ENCODE measurements around the gene PPP3R1.
"Not testable (repeated sequence)": the region's sequence is repeated elsewhere in the genome, so short reads cannot be mapped to it uniquely, and the experiment has no call there.

Gene PPP3R1

GRCh38 chr2:68187329-68187728 lies 65.0 kb downstream of the PPP3R1 start:
- no peak for TF ChIP-seq CTCF (conservative IDR thresholded peaks at IDR 0.05; ENCODE audit: low read depth, low read length)

GRCh38 chr2:68185541-68186164 lies 66.7 kb downstream of the PPP3R1 start:
- no peak overlapping the region for H3K4me3 ChIP-seq (ENCODE audit: low read depth, low read length)
- peak; percentile 51 for DNase-seq (ENCODE audit: low read depth)
- TF ChIP-seq CTCF (conservative IDR thresholded peaks at IDR 0.05; ENCODE audit: low read depth, low read length): peak; percentile 78

More at GRCh38 chr2:68187329-68187728, 65.0 kb downstream of the PPP3R1 start:
- DNase-seq (ENCODE audit: low read depth): no peak
- H3K4me3 ChIP-seq (ENCODE audit: low read depth, low read length): no peak overlapping the region

GRCh38 chr2:68182902-68183301 lies 69.4 kb downstream of the PPP3R1 start:
- DNase-seq (ENCODE audit: low read depth): no peak
- TF ChIP-seq CTCF (conservative IDR thresholded peaks at IDR 0.05; ENCODE audit: low read depth, low read length): no peak
- H3K4me3 ChIP-seq (ENCODE audit: low read depth, low read length): no peak overlapping the region

GRCh38 chr2:68178954-68179627 lies 73.2 kb downstream of the PPP3R1 start:
- TF ChIP-seq CTCF (conservative IDR thresholded peaks at IDR 0.05; ENCODE audit: low read depth, low read length): no peak
- DNase-seq (ENCODE audit: low read depth): no peak
- no peak overlapping the region for H3K4me3 ChIP-seq (ENCODE audit: low read depth, low read length)

- DNase-seq (ENCODE audit: low read depth): no peak
- no peak overlapping the region for H3K4me3 ChIP-seq (ENCODE audit: low read depth, low read length)
- no peak for TF ChIP-seq CTCF (conservative IDR thresholded peaks at IDR 0.05; ENCODE audit: low read depth, low read length)
These were observed 73.9 kb downstream of the PPP3R1 start for GRCh38 chr2:68178432-68178831.

- H3K4me3 ChIP-seq (ENCODE audit: low read depth, low read length): no peak overlapping the region
- DNase-seq (ENCODE audit: low read depth): no peak
- TF ChIP-seq CTCF (conservative IDR thresholded peaks at IDR 0.05; ENCODE audit: low read depth, low read length): no peak
These were observed 74.8 kb downstream of the PPP3R1 start for GRCh38 chr2:68177541-68177940.

GRCh38 chr2:68176657-68177056 lies 75.7 kb downstream of the PPP3R1 start:
- no peak for DNase-seq (ENCODE audit: low read depth)
- no peak overlapping the region for H3K4me3 ChIP-seq (ENCODE audit: low read depth, low read length)
- TF ChIP-seq CTCF (conservative IDR thresholded peaks at IDR 0.05; ENCODE audit: low read depth, low read length): no peak

- not testable (repeated sequence) for H3K4me3 ChIP-seq (ENCODE audit: low read depth, low read length); DNase-seq (ENCODE audit: low read depth)
These were observed 77.1 kb downstream of the PPP3R1 start for GRCh38 chr2:68175210-68175609.
